HepG2 (cell line): Measurements from ENCODE around the gene MFN2. TPM values are rescaled to one million over a fixed set of nuclear protein-coding genes. Genes with fewer than 3 reads are reported as not detected.
A peak's percentile ranks its signal among the peaks of the same experiment; 100 is the strongest.

Source experiments
- ATAC-seq: fragments of 200-7000 bp; cut with Tn5 transposase; 3 replicates; pipeline ENCODE4 v1.9.1; 2020; ENCODE audit warnings: mild to moderate bottlenecking, moderate library complexity
- BruUV-seq: library from RNA; stranded (reverse); fragments of 400-500 nt; replicated peaks from 2 replicates; lab custom pipeline; 2021; lab: Mats Ljungman, UMichigan
- CTCF ChIA-PET: fragments of 300-600 bp; formaldehyde crosslinking; extraction: SDS; loops from one replicate; lab custom pipeline; 2021; ENCODE audit warnings: low total read pairs, inconsistent platforms, low intra/inter-chr PET ratio; lab: Yijun Ruan, JAX
- POLR2A ChIA-PET: fragments of 350-600 bp; sonication (Branson Sonifier 250); formaldehyde crosslinking; loops from one replicate; lab custom pipeline; 2020; ENCODE audit warnings: antibody characterized with exemption, inconsistent platforms; lab: Yijun Ruan, JAX
- DNase-seq: peaks from one replicate; pipeline ENCODE4 v3.0.0-alpha.2; 2015; ENCODE audit warnings: low spot score
- FAIRE-seq: peaks from 3 replicates; lab custom pipeline; 2011; peaks lifted over from hg19 to GRCh38; lab: Jason Lieb, UNC
- H2AFZ ChIP-seq: one replicate; pipeline ENCODE4 v1.6.1; 2011; ENCODE audit warnings: low read length, inconsistent platforms
- H3K27ac ChIP-seq: fragments of 300-600 bp; 3 replicates; pipeline ENCODE4 v1.8.0; 2011; ENCODE audit warnings: mixed run types, mild to moderate bottlenecking, mixed read lengths, low read length, inconsistent platforms; ENCODE audit not compliant: insufficient read depth; ENCODE audit errors: extremely low read length
- H3K27me3 ChIP-seq, 2 experiments: fragments of 200-600 bp in 1 of 2; 2 replicates in 1 of 2; 3 replicates in 1 of 2; pipeline versions ENCODE4 v1.6.0 to v1.8.0; 2011; ENCODE audit warnings: low read length in 2 of 2, mild to moderate bottlenecking in 2 of 2, moderate library complexity in 2 of 2, inconsistent platforms in 1 of 2; ENCODE audit not compliant: insufficient read depth in 2 of 2, control insufficient read depth in 1 of 2
- H3K36me3 ChIP-seq, 2 experiments: fragments of 200-600 bp in 1 of 2; replicated peaks in 1 of 2; 2 replicates in 1 of 2; 3 replicates in 1 of 2; pipeline versions ENCODE4 v1.5.1 to v1.8.0; 2011; ENCODE audit warnings: low read length in 2 of 2, inconsistent platforms in 1 of 2; ENCODE audit not compliant: insufficient read depth in 2 of 2, control insufficient read depth in 1 of 2
- H3K4me1 ChIP-seq: 2 replicates; pipeline ENCODE4 v1.5.1; 2012; ENCODE audit warnings: low read length, inconsistent platforms; ENCODE audit not compliant: insufficient read depth
- H3K4me2 ChIP-seq: 2 replicates; pipeline ENCODE4 v1.6.0; 2011; ENCODE audit warnings: low read depth, low read length, inconsistent platforms
- H3K4me3 ChIP-seq, 3 experiments: fragments of 200-600 bp in 1 of 3; sonication (generic), shearing (Covaris generic) in 1 of 3; replicated peaks in 1 of 3; 2 replicates each; pipeline ENCODE4 v1.5.1; 2011 to 2016; ENCODE audit warnings: low read length in 3 of 3, inconsistent platforms in 2 of 3, low read depth in 2 of 3, mild to moderate bottlenecking in 2 of 3, control low read depth in 1 of 3, mixed read lengths in 1 of 3; ENCODE audit not compliant: insufficient read depth in 1 of 3
- H3K79me2 ChIP-seq: one replicate; pipeline ENCODE4 v1.6.1; 2011; ENCODE audit warnings: low read length, inconsistent platforms; ENCODE audit not compliant: insufficient read depth
- H3K9ac ChIP-seq: 2 replicates; pipeline ENCODE4 v1.6.0; 2011; ENCODE audit warnings: mild to moderate bottlenecking, low read depth, low read length, inconsistent platforms; ENCODE audit not compliant: insufficient read depth
- H3K9me3 ChIP-seq: 2 replicates; pipeline ENCODE4 v1.5.1; 2012; ENCODE audit warnings: mild to moderate bottlenecking, low read length
- H4K20me1 ChIP-seq: 2 replicates; pipeline ENCODE4 v1.6.0; 2011; ENCODE audit warnings: inconsistent platforms, mild to moderate bottlenecking, low read length, moderate library complexity; ENCODE audit not compliant: insufficient read depth
- ARID5B ChIP-seq: IDR thresholded peaks from 2 replicates; pipeline ENCODE4 v1.4.0; 2020; ENCODE audit warnings: mild to moderate bottlenecking, missing genetic modification reagents
- GABPA ChIP-seq, 2 experiments: IDR thresholded peaks; 2 replicates each; pipeline ENCODE4 v1.6.1; 2011 to 2016; ENCODE audit warnings: low read depth in 2 of 2, low read length in 1 of 2, missing biosample characterization in 1 of 2, missing genetic modification characterization in 1 of 2
- HHEX ChIP-seq: IDR thresholded peaks from 2 replicates; pipeline ENCODE4 v1.6.1; 2016; ENCODE audit warnings: control low read depth
- KDM3A ChIP-seq: IDR thresholded peaks from 2 replicates; pipeline ENCODE4 v1.6.1; 2018; ENCODE audit warnings: low read depth, missing compliant biosample characterization
- USF2 ChIP-seq, 2 experiments: sonication (generic) in 1 of 2; formaldehyde crosslinking in 1 of 2; IDR thresholded peaks; 2 replicates each; pipeline versions ENCODE4 v1.5.1 to v1.6.1; 2011 to 2020; ENCODE audit warnings: borderline replicate concordance in 1 of 2, low read depth in 1 of 2, low read length in 1 of 2, mild to moderate bottlenecking in 1 of 2, missing genetic modification reagents in 1 of 2, moderate library complexity in 1 of 2
- ZEB1 ChIP-seq: IDR thresholded peaks from 2 replicates; pipeline ENCODE4 v1.6.1; 2012; ENCODE audit warnings: mild to moderate bottlenecking, low read depth, inconsistent platforms; ENCODE audit not compliant: insufficient replicate concordance
- ZNF607 ChIP-seq: sonication (generic); formaldehyde crosslinking; IDR thresholded peaks from 2 replicates; pipeline ENCODE4 v1.5.1; 2020; ENCODE audit warnings: missing genetic modification reagents, mild to moderate bottlenecking, borderline replicate concordance
- ZNF800 ChIP-seq: sonication (generic); formaldehyde crosslinking; IDR thresholded peaks from 2 replicates; pipeline ENCODE4 v1.4.0; 2020; ENCODE audit warnings: missing genetic modification reagents
- WGBS: methylation state at CpG from one replicate; pipeline ENCODE4 v1.1.6; 2017; ENCODE audit warnings: low lambda C conversion rate; 5-methylcytosine and 5-hydroxymethylcytosine counted together
- in situ Hi-C: cut with HindIII; loops from 2 replicates; pipeline ENCODE4 v1.10.0; 2017; ENCODE audit warnings: low pct_unique_long_range_greater_than_20kb; ENCODE audit not compliant: extremely low pct_ligation_motif_present
- intact Hi-C: fragments of 100-400 bp; cut with micrococcal nuclease; formaldehyde crosslinking; loops from one replicate; pipeline ENCODE4 v1.10.0; 2022; ENCODE audit not compliant: unreplicated experiment
- polyA plus RNA-seq, 8 experiments: library from polyadenylated mRNA; depleted of rRNA in 3 of 8; stranded (reverse) in 7 of 8; unstranded in 1 of 8; fragments of >200 nt; fragmentation: Illumina TruSeq in 4 of 8; extraction: Trizol in 4 of 8; gene quantifications; 2 replicates each; pipeline versions ENCODE4 v1.2.1 to v1.2.3, GENCODE V29; 2011 to 2016; ENCODE audit warnings: low read depth in 4 of 8, missing spikeins in 1 of 8, mixed read lengths in 1 of 8; ENCODE audit not compliant: insufficient read depth in 1 of 8
- total RNA-seq, 5 experiments: library from RNA; depleted of rRNA; stranded (reverse); fragments of >200 nt; fragmentation: Illumina TruSeq; extraction: Trizol; gene quantifications; 2 replicates each; pipeline ENCODE4 v1.2.3, GENCODE V29; 2016; ENCODE audit warnings: low read depth in 1 of 5

MFN2 gene
- total and polyA plus RNA-seq, 2 of the 13 experiments (the other 11 are each of a cell fraction or from before 2014, with no cell fraction given), result 38.7 to 60.9 TPM

- 57% methylated on average over 10 of the region's 10 CpGs for WGBS
- Histone ChIP-seq H3K27me3 (no peaks in the 10 kb centered on the region), H3K9ac (peak overlapping the region; percentile 59), H3K4me2 (peak overlapping the region; percentile 14), H2AFZ (no peak overlapping the region), H3K79me2 (peaks cover 17% of the 10 kb centered on the region), H3K27ac (peak overlapping the region; percentile 73), H3K4me1 (peaks cover 45% of the 10 kb centered on the region), H3K4me3 (no peak overlapping the region), H3K36me3 (peaks cover 20 to 67% of the 10 kb centered on the region in 2 experiments), H3K9me3 (no peaks in the 10 kb centered on the region), H4K20me1 (no peaks in the 10 kb centered on the region; the same call in 1 of the 2 replicates)
- FAIRE-seq, result no peak
- BruUV-seq, result no TSS peak
- intact Hi-C loops, result no loop called here
- ChIA-PET POLR2A (interaction anchor here (0.9 to 3.4 kb wide), 5 partner anchors 9 to 81 kb away, joined by 4 to 33 read pairs (median 15); partner anchors contain the start of genes MFN2, MIIP and PLOD1), CTCF (no interaction called here)
- in situ Hi-C loops, result no loop called here
- ATAC-seq, result peak; percentile 84
- peak; percentile 67 for DNase-seq
- TF ChIP-seq KDM3A (CRISPR knock-in tag) (no peak), GABPA (IDR thresholded peaks at IDR 0.05; ENCODE audit: low read depth, low read length) (no peak), GABPA (CRISPR knock-in tag; IDR thresholded peaks at IDR 0.05; ENCODE audit: low read depth) (peak; percentile 4; the same call in 1 of the 2 replicates), ZEB1 (no peak), ARID5B (peak; percentile 47), USF2 (IDR thresholded peaks at IDR 0.05; ENCODE audit: low read depth, low read length) (no peak), USF2 (CRISPR knock-in tag; IDR thresholded peaks at IDR 0.05; ENCODE audit: borderline replicate concordance) (peak; percentile 65; the same call in 1 of the 2 replicates), HHEX (CRISPR knock-in tag) (no peak), ZNF607 (CRISPR knock-in tag) (peak; percentile 64; the same call in 1 of the 2 replicates), ZNF800 (CRISPR knock-in tag) (peak; percentile 46; the same call in 1 of the 2 replicates)
Observed at GRCh38 chr1:11990303-11991032, 10.2 kb downstream of the MFN2 start.
